ENCODE results near the gene ANKRD63.

DNA sequence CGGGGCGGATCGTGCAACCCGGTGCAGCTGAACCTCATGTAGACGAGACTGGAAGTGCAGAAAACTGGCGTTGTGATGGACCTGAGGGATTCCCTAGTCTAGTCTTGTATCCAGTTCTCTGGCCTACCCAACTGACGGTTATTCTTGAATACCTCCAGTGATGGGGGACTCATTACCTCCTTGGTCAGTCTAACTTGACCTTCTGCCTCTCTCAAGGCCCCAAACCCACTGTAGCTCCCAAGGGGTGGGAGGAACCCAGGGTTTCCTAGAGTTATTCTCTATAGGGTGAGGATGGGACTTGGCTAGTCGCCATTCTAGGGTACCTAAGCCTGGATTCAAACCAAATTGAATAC, 32.6 kb downstream of the ANKRD63 start:
- TF ChIP-seq, protein P1, sequence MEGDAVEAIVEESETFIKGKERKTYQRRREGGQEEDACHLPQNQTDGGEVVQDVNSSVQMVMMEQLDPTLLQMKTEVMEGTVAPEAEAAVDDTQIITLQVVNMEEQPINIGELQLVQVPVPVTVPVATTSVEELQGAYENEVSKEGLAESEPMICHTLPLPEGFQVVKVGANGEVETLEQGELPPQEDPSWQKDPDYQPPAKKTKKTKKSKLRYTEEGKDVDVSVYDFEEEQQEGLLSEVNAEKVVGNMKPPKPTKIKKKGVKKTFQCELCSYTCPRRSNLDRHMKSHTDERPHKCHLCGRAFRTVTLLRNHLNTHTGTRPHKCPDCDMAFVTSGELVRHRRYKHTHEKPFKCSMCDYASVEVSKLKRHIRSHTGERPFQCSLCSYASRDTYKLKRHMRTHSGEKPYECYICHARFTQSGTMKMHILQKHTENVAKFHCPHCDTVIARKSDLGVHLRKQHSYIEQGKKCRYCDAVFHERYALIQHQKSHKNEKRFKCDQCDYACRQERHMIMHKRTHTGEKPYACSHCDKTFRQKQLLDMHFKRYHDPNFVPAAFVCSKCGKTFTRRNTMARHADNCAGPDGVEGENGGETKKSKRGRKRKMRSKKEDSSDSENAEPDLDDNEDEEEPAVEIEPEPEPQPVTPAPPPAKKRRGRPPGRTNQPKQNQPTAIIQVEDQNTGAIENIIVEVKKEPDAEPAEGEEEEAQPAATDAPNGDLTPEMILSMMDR (IDR thresholded peaks at IDR 0.05; ENCODE audit: low read length) = no peak
- TF ChIP-seq EZH2 (optimal IDR thresholded peaks at IDR 0.05; ENCODE audit: low read depth, low read length) = no peak
